Spleen (tissue), 11 donors: Measurements from ENCODE around the gene TNRC18. TPM values are rescaled to one million over a fixed set of nuclear protein-coding genes. Genes with fewer than 3 reads are reported as not detected.

ENCODE experiments used
- DNase-seq: peaks from one replicate; pipeline ENCODE4 v3.0.0-alpha.2; 2020
- H3K27ac ChIP-seq, 8 donors: fragments of 200-600 bp; sonication (generic) in 7 of 8; 1 replicate in 4 of 8; 2 replicates in 4 of 8; pipeline versions ENCODE4 v1.5.0 to v1.8.0; 2016 to 2021; ENCODE audit warnings: inconsistent platforms in 4 of 8, mild to moderate bottlenecking in 4 of 8, moderate library complexity in 1 of 8
- H3K27me3 ChIP-seq, 7 donors: fragments of 200-600 bp; sonication (generic) in 6 of 7; replicated peaks in 1 of 7; 1 replicate in 4 of 7; 2 replicates in 3 of 7; pipeline versions ENCODE4 v1.5.0 to v1.8.0; 2016 to 2021; ENCODE audit warnings: inconsistent platforms in 3 of 7, mild to moderate bottlenecking in 1 of 7
- H3K36me3 ChIP-seq, 6 donors: fragments of 200-600 bp; sonication (generic) in 5 of 6; 1 replicate in 4 of 6; 2 replicates in 2 of 6; pipeline versions ENCODE4 v1.5.0 to v1.8.0; 2016 to 2021; ENCODE audit warnings: inconsistent platforms in 2 of 6
- H3K4me1 ChIP-seq, 6 donors: fragments of 200-600 bp; sonication (generic) in 5 of 6; 1 replicate in 3 of 6; 2 replicates in 3 of 6; pipeline versions ENCODE4 v1.5.0 to v1.8.0; 2016 to 2021; ENCODE audit warnings: inconsistent platforms in 3 of 6
- H3K4me3 ChIP-seq, 8 donors: fragments of 200-600 bp; sonication (generic) in 7 of 8; 1 replicate in 4 of 8; 2 replicates in 4 of 8; pipeline versions ENCODE4 v1.5.0 to v1.8.0; 2016 to 2021; ENCODE audit warnings: inconsistent platforms in 4 of 8, mild to moderate bottlenecking in 4 of 8, moderate library complexity in 2 of 8
- H3K9me3 ChIP-seq, 8 donors: fragments of 200-600 bp; sonication (generic) in 7 of 8; 1 replicate in 4 of 8; 2 replicates in 4 of 8; pipeline versions ENCODE4 v1.5.0 to v1.8.0; 2016 to 2021; ENCODE audit warnings: inconsistent platforms in 4 of 8
- POLR2A ChIP-seq, 3 donors: fragments of 450-650 bp; IDR thresholded peaks; one replicate each; pipeline ENCODE4 v1.5.1; 2017; ENCODE audit warnings: antibody characterized with exemption in 3 of 3, mild to moderate bottlenecking in 1 of 3
- POLR2AphosphoS5 ChIP-seq, 3 donors: sonication (generic); formaldehyde crosslinking; IDR thresholded peaks; one replicate each; pipeline ENCODE4 v1.5.1; 2017; ENCODE audit warnings: antibody characterized with exemption in 3 of 3
- WGBS, 5 donors: extraction: QIAGEN DNeasy Blood & Tissue Kit in 3 of 5; methylation state at CpG; one replicate each; pipeline versions ENCODE4 v1.1.5 to v1.1.7; 2013 to 2018; 5-methylcytosine and 5-hydroxymethylcytosine counted together
- intact Hi-C: fragments of 100-400 bp; cut with DNase I; formaldehyde crosslinking; loops from one replicate; pipeline ENCODE4 v1.15.0; 2023; ENCODE audit warnings: low total_unique reads
- polyA plus RNA-seq, 3 donors: library from polyadenylated mRNA; stranded (reverse); fragments of 200-250 nt; gene quantifications; one replicate each; pipeline ENCODE4 v1.2.1, GENCODE V29; 2013
- total RNA-seq, 7 donors: library from RNA; depleted of rRNA in 3 of 7; stranded (reverse); fragments of >200 nt in 3 of 7; fragmentation: NEBNext Ultra II Directional in 4 of 7; extraction: Animal tissue kit (Norgen Biotek cat#: 25700) in 4 of 7; gene quantifications; one replicate each; pipeline versions ENCODE4 v1.1.0 to v1.2.1, GENCODE V29; 2016 to 2021
- TF ChIP-seq, protein P1 (sequence below), 11 experiments: fragments of 200-600 bp in 7 of 11; fragments of 450-650 bp in 4 of 11; sonication (generic) in 4 of 11; IDR thresholded peaks in 8 of 11; conservative IDR thresholded peaks in 3 of 11; 1 replicate in 7 of 11; 2 replicates in 4 of 11; pipeline versions ENCODE4 v1.4.0 to v1.8.0; 2016 to 2021; ENCODE audit warnings: antibody characterized with exemption in 11 of 11, inconsistent platforms in 4 of 11, mild to moderate bottlenecking in 1 of 11
- donor health status: healthy with polysubstance abuse.
- donor health status: DM: no; HTN: no; CAD: no; lungs with moderate emphysema.
- donor health status: DM: no; HTN: no; CAD: no.
- donor health status: Bipolar disorder and iron deficiency.
- donor health status: healthy.
- donor health status: DM: no; HTN: no; CAD: no.
- donor health status: DM: yes; HTN: yes; CAD: no.

TNRC18 gene
- total and polyA plus RNA-seq, 10 donors: 3.4 to 124 (median 71.0) TPM

DNA sequence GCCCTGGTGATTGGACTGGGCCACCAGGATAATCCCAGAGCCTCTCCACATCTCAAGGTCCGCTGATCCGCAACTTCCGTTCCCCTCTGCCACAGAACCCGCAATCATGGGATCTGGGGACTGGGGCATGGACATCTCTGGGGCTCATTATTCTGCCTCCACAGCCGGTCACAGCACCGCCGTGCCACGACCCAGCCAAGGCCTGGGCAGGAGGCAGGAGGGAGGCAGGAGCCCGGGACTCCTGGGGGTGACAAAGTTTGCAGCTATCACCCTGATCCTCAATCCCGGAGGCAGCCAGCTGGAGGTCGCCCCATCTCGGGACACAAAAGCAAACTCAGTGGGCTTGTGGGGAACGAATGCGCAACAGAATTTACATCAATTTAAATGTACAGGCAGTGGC lies 42.9 kb upstream of the TNRC18 start:
- H3K27ac ChIP-seq: no peak overlapping the region
- H3K4me1 ChIP-seq: peaks cover 0 to 8% (median 0%) of the 10 kb centered on the region in 6 donors
- no peaks in the 10 kb centered on the region for H3K27me3 ChIP-seq
- intact Hi-C loops: no loop called here
- 85 to 97% (median 93%) methylated on average over 14 of the region's 14 CpGs for WGBS, 5 donors
- H3K36me3 ChIP-seq: no peaks in the 10 kb centered on the region
- TF ChIP-seq, protein P1, sequence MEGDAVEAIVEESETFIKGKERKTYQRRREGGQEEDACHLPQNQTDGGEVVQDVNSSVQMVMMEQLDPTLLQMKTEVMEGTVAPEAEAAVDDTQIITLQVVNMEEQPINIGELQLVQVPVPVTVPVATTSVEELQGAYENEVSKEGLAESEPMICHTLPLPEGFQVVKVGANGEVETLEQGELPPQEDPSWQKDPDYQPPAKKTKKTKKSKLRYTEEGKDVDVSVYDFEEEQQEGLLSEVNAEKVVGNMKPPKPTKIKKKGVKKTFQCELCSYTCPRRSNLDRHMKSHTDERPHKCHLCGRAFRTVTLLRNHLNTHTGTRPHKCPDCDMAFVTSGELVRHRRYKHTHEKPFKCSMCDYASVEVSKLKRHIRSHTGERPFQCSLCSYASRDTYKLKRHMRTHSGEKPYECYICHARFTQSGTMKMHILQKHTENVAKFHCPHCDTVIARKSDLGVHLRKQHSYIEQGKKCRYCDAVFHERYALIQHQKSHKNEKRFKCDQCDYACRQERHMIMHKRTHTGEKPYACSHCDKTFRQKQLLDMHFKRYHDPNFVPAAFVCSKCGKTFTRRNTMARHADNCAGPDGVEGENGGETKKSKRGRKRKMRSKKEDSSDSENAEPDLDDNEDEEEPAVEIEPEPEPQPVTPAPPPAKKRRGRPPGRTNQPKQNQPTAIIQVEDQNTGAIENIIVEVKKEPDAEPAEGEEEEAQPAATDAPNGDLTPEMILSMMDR (IDR thresholded peaks at IDR 0.05 in 8 of 11, conservative IDR thresholded peaks at IDR 0.05 in 3 of 11): no peak
- TF ChIP-seq POLR2A (IDR thresholded peaks at IDR 0.05): no peak
- TF ChIP-seq POLR2AphosphoS5 (IDR thresholded peaks at IDR 0.05): no peak
- H3K9me3 ChIP-seq: no peaks in the 10 kb centered on the region
- no peak overlapping the region for H3K4me3 ChIP-seq
- no peak for DNase-seq

DNA sequence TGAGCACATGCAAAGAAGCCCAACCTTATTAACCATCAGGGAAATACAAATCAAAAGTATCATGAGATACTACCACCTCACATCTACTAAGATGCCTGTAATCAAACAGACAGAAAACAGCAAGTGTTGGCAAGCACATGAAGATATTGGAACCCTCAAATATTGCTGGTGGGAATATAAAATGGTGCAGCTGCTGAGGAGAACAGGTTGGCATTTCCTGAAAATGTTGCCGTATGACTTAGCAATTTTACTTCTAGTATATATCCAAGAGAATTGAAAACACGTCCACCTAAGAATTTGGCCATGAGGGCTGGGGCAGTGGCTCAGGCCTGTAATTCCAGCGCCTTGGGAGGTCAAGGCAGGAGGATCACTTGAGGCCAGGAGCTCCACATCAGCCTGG lies 39.4 kb upstream of the TNRC18 start:
- 41 to 70% (median 52%) methylated on average over 3 of the region's 3 CpGs for WGBS, 5 donors
- H3K27ac ChIP-seq: no peak overlapping the region
- intact Hi-C loops: no loop called here
- no peak for DNase-seq
- no peak overlapping the region for H3K4me3 ChIP-seq
- no peaks in the 10 kb centered on the region for H3K27me3 ChIP-seq
- H3K4me1 ChIP-seq: peaks cover 0 to 15% (median 2%) of the 10 kb centered on the region in 6 donors
- no peaks in the 10 kb centered on the region for H3K9me3 ChIP-seq
- TF ChIP-seq, protein P1 (IDR thresholded peaks at IDR 0.05 in 8 of 11, conservative IDR thresholded peaks at IDR 0.05 in 3 of 11): no peak
- TF ChIP-seq POLR2AphosphoS5 (IDR thresholded peaks at IDR 0.05): no peak
- TF ChIP-seq POLR2A (IDR thresholded peaks at IDR 0.05): no peak
- H3K36me3 ChIP-seq: no peaks in the 10 kb centered on the region

- TF ChIP-seq, protein P1 (IDR thresholded peaks at IDR 0.05 in 8 of 11, conservative IDR thresholded peaks at IDR 0.05 in 3 of 11): no peak
- no peak for TF ChIP-seq POLR2A (IDR thresholded peaks at IDR 0.05)
- TF ChIP-seq POLR2AphosphoS5 (IDR thresholded peaks at IDR 0.05): no peak
- DNase-seq: no peak
- WGBS, 5 donors: 33 to 53% (median 45%) methylated on average over 10 of the region's 10 CpGs
- Histone ChIP-seq H3K27me3 (peaks cover 0 to 4% (median 0%) of the 10 kb centered on the region in 7 donors), H3K27ac (no peak overlapping the region), H3K36me3 (no peaks in the 10 kb centered on the region), H3K4me1 (peaks cover 0 to 23% (median 6%) of the 10 kb centered on the region in 6 donors), H3K4me3 (no peak overlapping the region), H3K9me3 (peaks cover 0 to 1% (median 0%) of the 10 kb centered on the region in 8 donors)
- intact Hi-C loops: no loop called here
Measured at GRCh38 chr7:5462216-5462615, 38.6 kb upstream of the TNRC18 start.

- Histone ChIP-seq H3K9me3 (peaks cover 0 to 3% (median 0%) of the 10 kb centered on the region in 8 donors), H3K27me3 (peaks cover 0 to 14% (median 0%) of the 10 kb centered on the region in 7 donors), H3K36me3 (no peaks in the 10 kb centered on the region), H3K27ac (no peak overlapping the region), H3K4me3 (no peak overlapping the region), H3K4me1 (peaks cover 0 to 24% (median 6%) of the 10 kb centered on the region in 6 donors)
- 77 to 84% (median 81%) methylated on average over 9 of the region's 9 CpGs for WGBS, 5 donors
- no peak for TF ChIP-seq POLR2A (IDR thresholded peaks at IDR 0.05)
- TF ChIP-seq POLR2AphosphoS5 (IDR thresholded peaks at IDR 0.05): no peak
- TF ChIP-seq, protein P1 (IDR thresholded peaks at IDR 0.05 in 8 of 11, conservative IDR thresholded peaks at IDR 0.05 in 3 of 11): no peak
- intact Hi-C loops: no loop called here
- DNase-seq: no peak
Measured at GRCh38 chr7:5458921-5459480, 35.4 kb upstream of the TNRC18 start.
